Measurements from ENCODE around the gene TMEM147.

Gene TMEM147, protein sequence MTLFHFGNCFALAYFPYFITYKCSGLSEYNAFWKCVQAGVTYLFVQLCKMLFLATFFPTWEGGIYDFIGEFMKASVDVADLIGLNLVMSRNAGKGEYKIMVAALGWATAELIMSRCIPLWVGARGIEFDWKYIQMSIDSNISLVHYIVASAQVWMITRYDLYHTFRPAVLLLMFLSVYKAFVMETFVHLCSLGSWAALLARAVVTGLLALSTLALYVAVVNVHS

DNA sequence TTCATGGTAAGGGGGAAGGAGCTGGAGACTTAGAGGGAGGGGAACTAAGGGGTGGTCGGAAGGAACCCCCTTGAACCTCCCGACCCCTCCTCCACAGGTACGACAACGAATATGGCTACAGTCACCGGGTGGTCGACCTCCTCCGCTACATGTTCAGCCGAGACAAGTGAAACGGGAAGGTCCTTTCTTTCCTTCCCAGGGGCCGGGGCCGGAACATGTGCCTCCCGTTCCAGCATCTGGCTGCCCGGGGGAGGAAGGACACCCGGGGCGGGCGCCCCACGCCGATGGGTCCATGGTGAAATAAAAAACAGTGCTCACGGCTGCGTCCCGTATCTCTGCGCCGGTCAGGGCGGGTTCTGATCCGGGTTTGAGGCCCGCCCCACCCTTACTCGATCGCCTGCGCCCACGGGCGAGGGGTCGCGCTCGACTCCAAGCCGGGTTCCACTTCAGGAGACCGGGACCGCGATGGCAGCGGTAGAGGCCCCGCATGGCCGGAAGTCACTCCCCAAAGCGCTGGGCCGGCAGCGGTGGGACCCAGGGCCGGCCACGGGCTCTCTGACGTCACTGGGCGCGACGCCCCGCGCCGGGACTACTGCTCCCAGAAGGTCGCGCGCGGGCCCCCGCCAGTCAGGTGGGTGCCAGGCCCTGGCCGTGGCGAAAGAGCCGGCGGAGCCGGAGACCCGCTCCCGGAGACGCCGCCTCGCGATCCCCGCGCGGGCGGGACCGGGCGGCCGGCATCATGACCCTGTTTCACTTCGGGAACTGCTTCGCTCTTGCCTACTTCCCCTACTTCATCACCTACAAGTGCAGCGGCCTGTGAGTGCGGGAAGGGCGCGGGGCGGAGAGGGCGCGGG is at the start of gene TMEM147:
Gene TMEM147 (plus strand): TSS at position 626 of the 854 bp plus-strand sequence. CDS start 114 bp downstream, at position 740.
- peak; percentile 45 for DNase-seq (ENCODE audit: low read depth)
- peak within 1 kb of the TSS; percentile 90 for H3K4me3 ChIP-seq (ENCODE audit: low read depth, low read length)

DNA sequence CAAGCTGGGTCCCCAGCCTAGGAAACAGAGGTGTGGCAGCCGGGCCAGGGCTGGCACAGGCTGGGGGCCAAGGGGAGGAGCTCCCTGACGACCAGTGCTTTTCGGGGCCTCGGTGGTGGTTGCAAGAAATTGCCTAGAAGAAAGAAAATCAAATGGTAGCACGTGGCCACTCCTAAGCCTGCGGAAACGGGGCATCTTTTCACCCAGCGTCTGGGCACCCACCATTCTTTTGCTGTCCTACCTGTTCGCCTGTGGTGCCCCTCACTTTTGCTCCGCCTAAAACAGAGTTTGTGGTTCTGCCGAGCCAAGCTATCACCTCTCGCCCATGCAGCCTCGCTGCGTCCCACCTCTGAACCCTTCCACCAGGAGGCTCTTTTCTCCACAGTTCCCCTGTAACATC is 48.0 kb upstream of the TMEM147 start:
- H3K4me3 ChIP-seq (ENCODE audit: low read depth, low read length) = no peak overlapping the region
- no peak for DNase-seq (ENCODE audit: low read depth)

DNA sequence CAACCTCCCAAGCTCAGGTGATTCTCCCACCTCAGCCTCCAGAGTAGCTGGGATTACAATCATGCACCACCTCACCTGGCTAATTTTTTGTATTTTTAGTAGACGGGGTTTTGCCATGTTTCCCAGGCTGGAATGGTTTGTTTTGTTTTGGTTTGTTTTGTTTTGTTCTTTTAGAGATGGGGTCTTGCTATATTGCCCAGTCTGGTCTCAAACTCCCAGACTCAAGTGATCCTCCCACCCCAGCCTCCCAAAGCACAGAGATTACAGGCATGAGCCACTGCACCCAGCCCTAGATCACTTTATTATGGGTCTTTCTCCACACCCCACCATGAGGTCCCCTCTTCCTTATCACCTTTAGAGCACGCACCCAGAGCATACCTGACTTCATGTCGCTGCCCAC is 47.2 kb upstream of the TMEM147 start:
- no peak for DNase-seq (ENCODE audit: low read depth)
- no peak overlapping the region for H3K4me3 ChIP-seq (ENCODE audit: low read depth, low read length)

DNA sequence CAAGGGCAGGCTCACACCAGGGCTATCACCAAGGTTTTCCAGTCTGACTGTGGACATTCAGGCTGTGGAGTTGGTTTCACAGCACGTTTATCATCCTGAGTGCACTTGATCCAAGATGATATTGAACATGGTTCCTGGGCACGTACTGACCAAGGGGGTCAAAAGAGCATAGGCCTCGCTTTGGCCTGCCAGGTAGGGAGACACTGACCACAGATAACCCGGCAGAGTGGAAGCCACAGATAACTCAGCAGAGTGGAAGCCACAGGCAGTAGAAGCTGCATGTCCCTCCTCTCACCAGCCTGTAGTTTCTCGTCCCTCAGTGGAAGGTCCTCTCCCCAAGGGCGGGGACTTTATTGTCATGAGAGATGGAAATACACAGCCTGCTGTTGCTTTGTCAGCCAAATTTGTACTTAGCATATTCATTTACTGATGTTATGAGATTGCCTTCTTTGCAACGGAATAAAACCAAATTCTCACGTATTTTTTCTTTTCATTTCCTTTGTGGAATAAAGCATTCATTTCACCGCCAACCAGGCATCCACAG is 46.4 kb upstream of the TMEM147 start:
- H3K4me3 ChIP-seq (ENCODE audit: low read depth, low read length) = no peak overlapping the region
- DNase-seq (ENCODE audit: low read depth) = no peak

DNA sequence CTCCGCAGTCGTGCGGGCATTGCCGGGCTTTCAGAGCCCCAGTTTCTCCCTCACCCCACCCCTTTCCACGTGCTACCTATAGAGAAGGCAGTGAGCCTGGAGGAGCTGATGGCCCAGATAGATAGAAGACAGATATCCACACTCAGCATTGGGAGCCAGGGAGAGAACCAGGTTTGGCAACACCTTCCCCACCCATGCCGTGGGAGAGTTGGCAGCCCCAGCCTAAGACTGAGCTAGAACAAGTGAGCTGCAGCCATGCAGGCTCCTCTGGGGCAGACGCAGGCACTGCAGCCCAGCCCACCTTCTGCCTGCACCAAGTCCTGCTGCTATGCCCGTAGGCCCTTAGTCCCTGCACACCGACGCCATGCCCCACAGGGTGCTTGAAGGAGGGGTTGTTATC is 44.8 kb upstream of the TMEM147 start:
- DNase-seq (ENCODE audit: low read depth) = no peak

DNA sequence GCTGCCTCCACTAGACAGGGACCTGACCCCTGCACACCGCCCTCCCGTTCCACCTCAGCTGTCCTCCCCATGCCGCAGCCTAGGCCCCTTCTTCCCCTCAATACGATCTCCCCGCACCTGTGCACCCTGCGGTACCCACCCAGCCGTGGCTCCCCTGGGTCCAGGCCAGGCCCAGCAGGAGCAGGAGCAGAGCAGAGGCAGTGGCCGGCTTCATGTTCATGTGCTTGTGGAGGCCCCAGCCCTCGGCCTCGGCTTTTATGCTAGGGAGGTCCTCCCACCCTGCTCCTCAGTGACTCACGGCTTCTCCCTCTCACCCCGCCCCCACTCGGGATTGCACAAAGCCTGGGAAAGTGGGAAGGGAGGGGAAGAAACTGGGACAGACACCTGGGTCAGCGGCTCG is 43.7 kb upstream of the TMEM147 start:
- DNase-seq (ENCODE audit: low read depth) = no peak
- no peak overlapping the region for H3K4me3 ChIP-seq (ENCODE audit: low read depth, low read length)

More for the DNA sequence above, 44.8 kb upstream of the TMEM147 start:
- no peak overlapping the region for H3K4me3 ChIP-seq (ENCODE audit: low read depth, low read length)

DNA sequence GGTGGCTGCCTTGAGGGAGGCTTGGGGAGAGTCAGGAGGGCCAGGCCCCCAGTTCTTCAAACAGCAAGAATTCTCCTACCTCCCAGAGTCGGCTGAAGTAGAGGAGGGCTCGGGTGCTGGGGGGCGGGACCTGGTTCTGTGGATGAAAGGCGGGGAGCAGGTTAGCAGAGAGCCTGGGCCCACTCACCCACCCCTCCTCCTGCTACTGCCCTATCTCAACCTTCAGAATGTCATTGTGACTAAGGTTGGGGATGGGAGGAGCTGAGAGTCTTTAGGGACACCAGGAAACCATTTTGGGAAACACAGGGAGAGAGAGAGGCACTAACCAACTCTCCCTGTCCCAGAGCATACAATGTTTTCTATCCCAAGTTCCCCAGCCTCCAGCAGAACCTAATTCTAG is 42.7 kb upstream of the TMEM147 start:
- DNase-seq (ENCODE audit: low read depth) = no peak
- H3K4me3 ChIP-seq (ENCODE audit: low read depth, low read length) = no peak overlapping the region

DNA sequence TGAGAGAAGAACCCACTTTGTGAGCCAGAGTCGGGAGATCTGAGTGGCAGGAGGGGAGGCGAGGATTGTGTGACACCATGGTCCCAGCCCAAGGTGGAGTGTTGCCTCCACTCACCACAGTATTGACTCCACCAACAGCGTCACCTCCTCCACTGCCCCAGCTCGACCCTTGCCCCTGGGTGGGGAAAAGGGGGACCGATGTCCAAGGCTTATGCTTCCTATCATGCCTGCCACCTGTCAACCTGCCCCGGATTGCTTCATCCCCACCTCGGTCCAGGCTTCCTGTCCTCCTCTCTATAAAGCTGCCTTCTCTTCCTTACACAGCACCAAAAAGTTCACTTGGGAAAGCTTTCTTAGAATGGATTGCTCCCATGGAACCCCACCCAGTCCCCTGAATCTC is 39.4 kb upstream of the TMEM147 start:
- DNase-seq (ENCODE audit: low read depth) = no peak

DNA sequence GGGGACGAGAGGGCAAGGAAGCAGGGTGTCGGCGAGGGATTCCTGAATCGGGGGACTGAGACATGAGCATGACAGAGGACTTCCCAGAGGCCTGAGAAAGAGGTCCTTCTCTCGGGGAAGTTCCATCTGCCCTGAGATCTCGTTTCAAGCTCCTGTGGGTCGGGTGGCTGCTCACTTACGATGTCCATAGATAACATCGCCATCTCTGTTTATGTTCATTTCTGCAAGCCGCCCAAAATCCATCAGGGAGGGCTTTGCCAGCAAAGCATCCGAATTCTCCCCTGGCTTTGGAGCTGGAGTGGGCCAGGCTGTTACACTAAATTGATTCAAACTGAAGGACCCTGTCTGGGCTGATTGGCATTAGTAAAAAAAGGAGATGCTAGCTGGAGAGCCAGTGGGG is 37.9 kb upstream of the TMEM147 start:
- DNase-seq (ENCODE audit: low read depth) = no peak
- H3K4me3 ChIP-seq (ENCODE audit: low read depth, low read length) = no peak overlapping the region

More for the DNA sequence above, 39.4 kb upstream of the TMEM147 start:
- H3K4me3 ChIP-seq (ENCODE audit: low read depth, low read length) = no peak overlapping the region

DNA sequence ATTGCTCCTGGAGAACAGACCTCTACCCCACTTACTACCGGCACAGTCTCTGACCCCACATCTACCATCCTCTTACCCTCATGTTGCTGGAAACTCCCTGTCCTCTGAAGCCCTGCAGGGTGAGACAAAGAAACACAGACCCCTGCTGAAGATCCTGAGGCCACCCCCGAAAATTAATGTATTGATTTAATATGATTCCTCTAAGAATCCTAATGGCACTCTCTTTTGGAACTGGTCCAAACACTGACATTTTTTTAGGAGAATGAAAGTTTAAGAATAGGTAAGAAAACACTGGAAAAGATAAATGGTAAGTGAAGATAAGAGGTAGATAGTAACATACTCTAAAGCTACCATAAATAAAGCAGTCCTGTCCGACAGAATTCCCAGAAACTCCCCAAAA is 37.3 kb upstream of the TMEM147 start:
- no peak overlapping the region for H3K4me3 ChIP-seq (ENCODE audit: low read depth, low read length)
- no peak for DNase-seq (ENCODE audit: low read depth)

DNA sequence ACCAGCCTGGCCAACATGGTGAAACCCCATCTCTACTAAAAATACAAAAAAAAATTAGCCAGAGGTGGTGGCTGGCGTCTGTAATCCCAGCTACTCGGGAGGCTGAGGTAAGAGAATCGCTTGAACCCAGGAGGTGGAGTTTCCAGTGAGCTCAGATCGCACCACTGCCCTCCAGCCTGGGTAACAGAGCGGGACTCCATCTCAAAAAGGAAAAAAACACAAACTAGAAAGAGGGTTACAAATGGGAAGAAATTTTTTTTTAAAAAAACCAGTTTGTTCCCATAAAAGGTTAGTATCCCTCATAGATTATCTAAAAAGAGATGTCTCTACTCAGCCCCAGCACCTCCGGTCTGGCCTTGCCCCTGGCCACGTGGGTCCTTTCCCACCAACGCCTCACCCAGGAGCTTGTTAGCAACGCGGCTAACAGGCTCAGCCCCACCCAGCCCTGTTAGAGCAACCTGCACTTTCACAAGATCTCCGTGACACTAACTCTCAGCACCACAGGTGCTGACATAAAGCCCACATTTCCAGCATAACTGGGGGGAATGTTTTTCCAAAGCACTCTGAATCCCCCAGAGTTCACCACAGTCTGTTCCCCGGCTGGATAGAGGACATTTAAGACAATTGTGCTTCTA is 36.3 kb upstream of the TMEM147 start:
- no peak overlapping the region for H3K4me3 ChIP-seq (ENCODE audit: low read depth, low read length)
- DNase-seq (ENCODE audit: low read depth) = no peak

DNA sequence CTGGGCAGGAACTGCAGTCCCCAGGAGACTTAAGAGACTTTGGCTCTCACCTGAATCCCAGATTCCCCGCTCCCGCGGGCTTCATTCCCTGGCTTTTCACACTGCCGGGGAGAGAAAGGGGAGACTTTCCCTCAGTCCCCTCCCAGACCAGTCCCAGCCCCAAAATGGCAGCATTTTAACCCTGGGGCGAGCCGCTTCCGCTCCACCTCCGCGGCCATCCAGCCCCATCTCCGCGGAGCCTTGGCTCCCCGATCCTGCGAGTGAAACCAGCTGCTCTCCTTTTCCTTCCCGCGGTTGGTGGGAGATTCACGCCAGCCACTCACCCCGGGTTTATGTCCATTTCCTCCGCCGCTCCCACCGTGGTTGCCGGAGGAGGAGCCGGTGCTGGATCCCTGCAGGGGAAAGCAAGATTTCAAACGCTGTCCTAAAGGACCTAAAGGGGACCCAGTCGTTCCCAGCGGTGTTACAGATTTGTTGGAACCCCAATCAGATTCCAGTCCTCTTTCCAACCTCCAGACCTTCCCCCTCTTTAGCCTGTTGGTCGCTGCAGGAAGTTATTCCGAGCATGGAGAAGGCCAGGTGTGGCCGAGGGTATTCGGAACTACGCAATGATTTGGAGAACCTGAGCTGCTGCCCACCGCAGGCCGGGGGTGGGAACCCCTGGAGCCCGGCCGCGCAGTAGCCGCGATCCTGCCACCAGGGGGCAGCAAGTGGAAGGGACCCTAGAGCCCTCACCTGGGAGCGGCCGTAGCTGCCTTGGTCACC is 35.4 kb upstream of the TMEM147 start:
- peak overlapping the region; percentile 18 for H3K4me3 ChIP-seq (ENCODE audit: low read depth, low read length)
- DNase-seq (ENCODE audit: low read depth) = no peak

DNA sequence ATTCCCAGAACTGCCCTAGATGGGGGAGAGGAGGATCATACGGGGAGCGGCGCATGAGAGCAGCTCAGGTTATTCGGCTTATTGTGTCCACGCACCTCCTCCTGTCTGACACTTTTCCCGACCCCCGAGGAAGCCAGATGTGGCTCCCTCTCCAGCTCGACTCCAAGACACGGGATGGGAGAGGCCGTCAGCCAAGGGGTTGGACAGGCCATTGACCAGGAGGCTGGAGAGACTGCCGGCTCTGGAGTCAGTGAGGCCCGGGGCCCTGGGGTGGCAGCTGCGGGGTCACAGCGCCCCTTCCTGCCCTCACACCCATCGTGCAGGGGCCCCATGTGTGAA is 34.8 kb upstream of the TMEM147 start:
- no peak overlapping the region for H3K4me3 ChIP-seq (ENCODE audit: low read depth, low read length)
- no peak for DNase-seq (ENCODE audit: low read depth)

DNA sequence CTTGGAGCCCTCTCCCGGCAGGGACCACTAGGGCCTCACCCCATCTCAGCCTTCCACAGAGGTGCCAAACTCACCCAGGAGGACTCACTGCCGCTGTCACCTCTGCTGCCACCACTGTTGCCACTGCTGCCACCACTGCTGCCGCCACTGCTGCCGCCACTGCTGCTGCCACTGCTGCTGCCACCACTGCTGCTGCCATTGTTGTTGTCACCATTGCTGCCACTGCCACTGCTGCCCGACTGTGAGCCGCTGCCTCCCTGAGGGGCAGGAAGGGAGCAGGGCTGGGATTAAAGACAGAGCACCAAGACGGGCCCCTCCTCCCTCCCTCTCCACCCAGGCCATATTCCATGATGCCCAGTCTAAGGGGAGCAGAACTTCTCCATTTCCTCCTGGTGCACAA is 34.1 kb upstream of the TMEM147 start:
- no peak overlapping the region for H3K4me3 ChIP-seq (ENCODE audit: low read depth, low read length)
- DNase-seq (ENCODE audit: low read depth) = no peak

DNA sequence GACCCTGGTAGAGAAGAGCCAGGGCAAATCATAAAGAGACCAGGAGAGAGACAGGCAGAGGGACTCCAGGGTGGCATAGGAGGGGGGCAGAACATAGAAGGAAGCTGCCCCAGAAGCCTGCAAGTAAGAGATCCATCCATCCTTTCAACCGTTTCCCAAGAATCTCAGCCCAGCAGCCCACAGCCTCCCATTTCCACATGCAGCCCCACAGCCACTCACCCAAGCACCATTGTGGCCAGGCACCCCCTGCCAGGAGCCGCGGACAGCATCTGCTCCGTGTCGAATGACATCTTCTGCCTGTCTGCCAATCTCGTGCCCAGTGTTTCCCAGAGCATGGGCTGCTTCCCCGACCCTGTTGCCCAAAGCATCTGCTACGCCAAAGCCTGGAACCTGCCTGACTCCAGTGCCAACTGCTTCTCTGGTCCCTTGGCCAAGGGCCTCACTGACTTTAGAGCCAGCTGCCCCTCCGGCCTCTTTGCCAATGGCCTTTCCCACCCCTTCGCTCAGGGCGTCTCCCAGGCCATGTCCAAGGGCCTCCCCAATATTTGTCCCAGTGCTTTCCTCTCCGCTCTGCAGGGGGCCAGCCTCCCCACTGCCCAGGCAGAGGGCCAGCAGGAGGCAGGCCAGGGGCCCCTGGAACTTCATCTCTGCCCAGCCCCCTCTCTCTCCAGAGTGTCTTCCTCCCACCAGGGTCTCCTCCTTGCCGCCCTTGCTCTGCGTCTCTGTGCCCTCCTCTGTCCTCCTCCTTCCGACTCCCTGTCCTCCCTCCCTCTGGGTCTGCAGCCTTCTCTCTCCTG is 32.4 kb upstream of the TMEM147 start:
- DNase-seq (ENCODE audit: low read depth) = no peak
- no peak overlapping the region for H3K4me3 ChIP-seq (ENCODE audit: low read depth, low read length)

DNA sequence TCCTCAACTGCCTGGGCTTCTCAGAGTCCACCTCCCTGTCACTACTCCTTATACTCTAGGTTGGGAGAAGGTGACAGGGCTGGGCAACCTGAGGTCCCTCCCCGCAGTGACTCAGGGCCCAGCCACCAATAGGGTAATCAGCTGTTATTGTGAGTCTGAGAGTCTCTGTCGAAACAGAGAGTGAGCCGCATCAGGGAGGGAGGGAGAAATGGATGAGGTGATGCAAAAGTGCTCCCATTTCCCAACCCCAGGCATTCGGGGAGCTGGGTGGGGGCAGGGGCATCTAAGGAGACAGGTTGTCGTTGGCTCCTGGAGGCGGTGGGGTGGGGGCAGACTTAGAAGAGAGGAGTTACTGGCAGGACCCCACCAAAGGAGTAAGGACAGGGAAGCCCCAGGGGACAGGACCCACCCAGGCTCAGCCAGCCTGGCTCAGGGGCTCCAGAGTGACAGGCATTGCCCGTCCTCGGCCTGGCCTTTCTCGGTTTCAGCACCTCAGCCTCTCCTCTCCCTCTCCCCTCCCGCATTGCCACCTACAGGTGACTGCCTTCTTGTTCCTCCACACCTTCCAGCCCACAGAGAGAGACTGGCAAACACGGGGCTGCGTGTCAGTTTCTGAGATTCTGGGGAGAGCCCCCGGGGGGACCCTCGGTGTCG is 31.7 kb upstream of the TMEM147 start, which contains the start of gene DMKN:
Gene DMKN (minus strand): TSS at position 22 of the 654 bp plus-strand sequence. CDS start 174 bp downstream, outside the sequence.
- no peak within 1 kb of the TSS for H3K4me3 ChIP-seq (ENCODE audit: low read depth, low read length)
- DNase-seq (ENCODE audit: low read depth) = no peak

DNA sequence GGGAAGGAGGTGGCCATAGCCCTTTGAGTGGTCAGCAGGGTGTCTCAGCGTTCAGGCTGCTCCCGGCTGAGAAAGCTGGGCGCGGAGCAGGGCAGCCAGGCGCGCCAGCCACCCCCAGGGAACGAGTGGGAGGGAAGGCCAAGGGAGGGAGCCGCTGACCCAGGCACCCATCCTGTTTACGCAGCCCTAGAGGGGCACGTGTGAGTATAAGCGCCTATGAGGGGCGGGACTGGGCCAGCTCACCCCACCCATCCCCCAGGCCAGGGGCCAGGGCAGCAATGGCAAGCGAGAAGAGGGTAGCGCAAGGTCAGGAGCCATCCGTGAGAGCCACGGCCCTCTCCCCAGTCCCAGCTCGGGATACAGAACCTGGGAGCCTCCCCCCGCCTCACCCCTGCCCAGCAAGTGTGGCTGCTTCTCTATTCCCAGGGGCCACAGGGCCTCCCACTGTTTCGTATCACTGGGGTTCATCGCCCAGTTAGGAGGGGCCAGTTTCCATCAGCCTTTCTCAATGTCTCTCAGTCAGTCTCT is 31.1 kb upstream of the TMEM147 start:
- no peak for DNase-seq (ENCODE audit: low read depth)

DNA sequence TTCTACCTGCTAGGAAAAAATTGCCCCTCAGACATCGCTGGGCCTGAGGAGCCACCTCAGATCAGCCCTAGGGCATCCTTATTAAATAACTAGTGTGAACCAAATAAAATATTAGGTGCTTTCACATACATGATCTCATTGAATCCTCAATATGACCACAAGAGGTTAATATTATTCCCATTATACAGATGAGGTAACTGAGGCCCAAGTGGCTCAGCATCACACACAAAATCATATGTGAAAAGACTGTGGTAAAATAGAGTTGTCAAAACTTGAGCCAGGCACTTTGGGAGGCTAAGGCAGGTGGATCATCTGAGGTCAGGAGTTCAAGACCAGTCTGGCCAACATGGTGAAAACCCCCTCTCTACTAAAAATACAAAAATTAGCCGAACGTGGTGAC is 29.1 kb upstream of the TMEM147 start:
- H3K4me3 ChIP-seq (ENCODE audit: low read depth, low read length) = no peak overlapping the region
- no peak for DNase-seq (ENCODE audit: low read depth)

More for the DNA sequence above, 31.1 kb upstream of the TMEM147 start:
- no peak overlapping the region for H3K4me3 ChIP-seq (ENCODE audit: low read depth, low read length)

Measured in skeletal muscle cell (primary cell).